DOHH2 (cell line): ENCODE data around the gene APC.

ENCODE experiments used
- EZH2phosphoT487 ChIP-seq: fragments of 200-600 bp; sonication (generic); IDR thresholded peaks from 2 replicates; pipeline ENCODE4 v1.6.1; 2017; ENCODE audit warnings: borderline replicate concordance, mild to moderate bottlenecking, antibody characterized with exemption, low read length, moderate library complexity, mixed read lengths
- TF ChIP-seq, protein P1 (sequence below): fragments of 200-600 bp; sonication (generic); IDR thresholded peaks from one replicate; pipeline ENCODE4 v1.5.1; 2014; ENCODE audit warnings: antibody characterized with exemption, mild to moderate bottlenecking, low read depth, low read length; ENCODE audit not compliant: poor library complexity, severe bottlenecking

DNA sequence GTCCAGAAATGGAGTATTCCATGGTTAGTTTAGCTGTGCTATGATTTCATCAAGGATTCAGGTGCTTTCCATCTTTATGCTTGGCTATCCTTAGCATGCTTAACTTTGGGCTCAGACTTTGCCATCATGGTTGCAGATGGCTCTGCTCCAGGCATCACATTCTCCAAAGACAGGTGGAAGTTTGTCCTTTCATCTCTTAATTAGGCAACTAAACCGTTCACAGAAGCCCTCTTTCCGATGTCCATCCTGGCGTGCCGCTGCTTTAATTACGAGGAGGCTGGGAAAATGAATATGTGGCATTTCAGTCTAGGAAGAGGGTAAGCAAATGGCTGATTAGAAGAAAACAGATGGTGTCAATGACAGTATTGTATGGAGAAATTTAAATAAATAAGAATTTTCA is 24.5 kb upstream of the APC start:
- TF ChIP-seq, protein P1, sequence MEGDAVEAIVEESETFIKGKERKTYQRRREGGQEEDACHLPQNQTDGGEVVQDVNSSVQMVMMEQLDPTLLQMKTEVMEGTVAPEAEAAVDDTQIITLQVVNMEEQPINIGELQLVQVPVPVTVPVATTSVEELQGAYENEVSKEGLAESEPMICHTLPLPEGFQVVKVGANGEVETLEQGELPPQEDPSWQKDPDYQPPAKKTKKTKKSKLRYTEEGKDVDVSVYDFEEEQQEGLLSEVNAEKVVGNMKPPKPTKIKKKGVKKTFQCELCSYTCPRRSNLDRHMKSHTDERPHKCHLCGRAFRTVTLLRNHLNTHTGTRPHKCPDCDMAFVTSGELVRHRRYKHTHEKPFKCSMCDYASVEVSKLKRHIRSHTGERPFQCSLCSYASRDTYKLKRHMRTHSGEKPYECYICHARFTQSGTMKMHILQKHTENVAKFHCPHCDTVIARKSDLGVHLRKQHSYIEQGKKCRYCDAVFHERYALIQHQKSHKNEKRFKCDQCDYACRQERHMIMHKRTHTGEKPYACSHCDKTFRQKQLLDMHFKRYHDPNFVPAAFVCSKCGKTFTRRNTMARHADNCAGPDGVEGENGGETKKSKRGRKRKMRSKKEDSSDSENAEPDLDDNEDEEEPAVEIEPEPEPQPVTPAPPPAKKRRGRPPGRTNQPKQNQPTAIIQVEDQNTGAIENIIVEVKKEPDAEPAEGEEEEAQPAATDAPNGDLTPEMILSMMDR, result no peak
- no peak for TF ChIP-seq EZH2phosphoT487
